Ascending aorta (tissue), 2 donors: ENCODE data around the gene BRPF3. TPM values are rescaled to one million over a fixed set of nuclear protein-coding genes. Genes with fewer than 3 reads are reported as not detected.

Experiments used
- DNase-seq, 2 donors: peaks; one replicate each; pipeline ENCODE4 v3.0.0-alpha.2; 2019; ENCODE audit warnings: low spot score in 2 of 2
- H3K27ac ChIP-seq, 2 donors: fragments of 200-600 bp; sonication (generic); one replicate each; pipeline ENCODE4 v1.5.1; 2016 to 2017; ENCODE audit warnings: mild to moderate bottlenecking in 1 of 2
- H3K27me3 ChIP-seq: fragments of 200-600 bp; sonication (generic); one replicate; pipeline ENCODE4 v1.5.1; 2017
- H3K36me3 ChIP-seq, 2 donors: fragments of 200-600 bp; sonication (generic); one replicate each; pipeline ENCODE4 v1.5.1; 2016
- H3K4me1 ChIP-seq, 2 donors: fragments of 200-600 bp; sonication (generic); one replicate each; pipeline ENCODE4 v1.5.1; 2016 to 2017; ENCODE audit warnings: mild to moderate bottlenecking in 1 of 2
- H3K4me3 ChIP-seq, 2 donors: fragments of 200-600 bp; sonication (generic); one replicate each; pipeline ENCODE4 v1.5.1; 2016 to 2017; ENCODE audit warnings: mild to moderate bottlenecking in 1 of 2
- H3K9me3 ChIP-seq, 2 donors: fragments of 200-600 bp; sonication (generic); one replicate each; pipeline ENCODE4 v1.5.1; 2016
- CTCF ChIP-seq, 3 experiments: fragments of 200-600 bp in 2 of 3; fragments of 450-650 bp in 1 of 3; sonication (generic) in 2 of 3; IDR thresholded peaks; one replicate each; pipeline ENCODE4 v1.5.1; 2016 to 2019; ENCODE audit warnings: antibody characterized with exemption in 3 of 3, mild to moderate bottlenecking in 1 of 3, moderate library complexity in 1 of 3
- intact Hi-C: fragments of 100-400 bp; cut with DNase I; formaldehyde crosslinking; loops from one replicate; pipeline ENCODE4 v1.15.1; 2023
- total RNA-seq: library from RNA; depleted of rRNA; stranded (reverse); fragments of >200 nt; gene quantifications from one replicate; pipeline ENCODE4 v1.1.0, GENCODE V29; 2016

Gene BRPF3
- total RNA-seq, 1 donor from 2014 or later: 26.5 TPM

DNA sequence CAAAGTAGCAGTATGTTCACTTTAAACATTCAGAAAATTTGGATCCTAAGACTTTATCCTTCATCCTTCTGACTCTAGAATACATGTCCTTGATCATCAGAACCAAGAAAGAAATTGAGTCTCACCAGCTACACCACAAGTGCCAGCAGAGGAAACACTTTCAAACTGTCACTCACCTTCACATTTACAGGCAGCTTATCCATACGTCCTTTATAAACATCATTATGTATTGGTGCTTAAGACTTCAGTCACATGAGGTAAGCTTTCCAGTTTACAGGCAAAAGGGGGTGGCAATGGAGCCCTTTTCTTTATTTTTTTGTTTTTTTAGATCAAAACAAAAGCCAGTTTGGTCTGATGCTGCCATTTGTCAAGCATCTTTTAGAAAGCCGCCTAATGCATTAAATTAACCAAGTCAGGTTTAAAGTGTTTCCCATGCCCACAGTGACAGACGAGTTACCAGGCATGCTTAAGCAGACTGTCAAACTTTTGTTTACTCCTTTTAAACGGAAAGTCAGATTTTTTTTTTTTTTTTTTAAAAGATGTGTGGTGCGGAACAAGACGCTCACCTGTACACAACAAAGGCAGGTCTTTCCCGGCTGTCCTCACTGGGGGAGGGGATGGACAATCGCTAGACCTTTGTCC lies 952 bp upstream of the BRPF3 start:
- H3K27me3 ChIP-seq: no peaks in the 10 kb centered on the region
- peaks cover 4 to 5% of the 10 kb centered on the region in 2 donors for H3K36me3 ChIP-seq
- H3K9me3 ChIP-seq: no peaks in the 10 kb centered on the region
- no peak for TF ChIP-seq CTCF (IDR thresholded peaks at IDR 0.05)
- H3K27ac ChIP-seq: peak overlapping the region; percentile 94 to 95
- peaks cover 3 to 13% of the 10 kb centered on the region in 2 donors for H3K4me1 ChIP-seq
- intact Hi-C loops: loop anchor here (1.0 to 5.0 kb wide), 6 partner anchors 72 to 698 kb away; partner anchors contain the start of genes FKBP5, MAPK14, SRPK1 and TEAD3
- no peak for DNase-seq
- peak overlapping the region; percentile 86 to 94 for H3K4me3 ChIP-seq

DNA sequence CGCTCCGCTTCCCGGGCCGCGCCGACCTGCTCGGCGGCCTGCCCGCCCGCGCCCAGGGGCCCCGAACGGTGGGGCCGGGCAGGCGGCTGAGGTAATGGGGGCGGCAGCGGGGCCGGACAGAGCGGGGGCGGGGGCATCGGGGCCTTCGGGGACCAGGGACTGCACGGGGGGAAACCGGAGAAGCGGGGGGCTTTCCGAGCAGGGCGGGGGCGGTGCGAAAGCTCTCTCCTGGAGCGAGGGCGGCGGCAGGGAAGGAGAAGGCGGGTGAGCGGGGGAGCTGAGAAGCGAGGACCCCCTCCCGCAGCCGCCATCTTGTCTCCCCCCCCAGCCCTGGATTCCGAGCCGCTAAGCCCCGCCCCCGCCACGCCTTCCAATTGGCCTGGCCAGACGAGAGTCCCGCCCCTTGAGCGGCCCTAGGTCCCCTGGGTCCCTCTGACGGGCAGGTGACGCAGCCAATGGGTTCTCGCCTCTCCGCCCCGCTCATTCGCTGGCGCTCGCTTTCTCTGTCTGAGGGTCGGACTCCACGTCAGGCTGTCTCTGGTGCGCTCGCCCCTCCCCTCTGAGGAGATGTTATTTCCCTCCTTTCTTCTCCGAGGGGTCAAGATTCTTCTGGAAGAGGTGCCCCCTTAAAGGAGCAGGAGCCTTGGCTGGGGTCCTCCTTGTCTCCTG lies 470 bp downstream of the BRPF3 start:
- H3K27ac ChIP-seq: peak overlapping the region; percentile 94 to 95
- DNase-seq: peak; percentile 88 to 98
- no peaks in the 10 kb centered on the region for H3K9me3 ChIP-seq
- no peaks in the 10 kb centered on the region for H3K27me3 ChIP-seq
- H3K4me1 ChIP-seq: peaks cover 3 to 13% of the 10 kb centered on the region in 2 donors
- no peak for TF ChIP-seq CTCF (IDR thresholded peaks at IDR 0.05)
- H3K36me3 ChIP-seq: peaks cover 16 to 18% of the 10 kb centered on the region in 2 donors
- peak overlapping the region; percentile 86 to 94 for H3K4me3 ChIP-seq
- intact Hi-C loops: loop anchor here (1.0 to 5.0 kb wide), 6 partner anchors 74 to 700 kb away; partner anchors contain the start of genes FKBP5, MAPK14, SRPK1 and TEAD3

DNA sequence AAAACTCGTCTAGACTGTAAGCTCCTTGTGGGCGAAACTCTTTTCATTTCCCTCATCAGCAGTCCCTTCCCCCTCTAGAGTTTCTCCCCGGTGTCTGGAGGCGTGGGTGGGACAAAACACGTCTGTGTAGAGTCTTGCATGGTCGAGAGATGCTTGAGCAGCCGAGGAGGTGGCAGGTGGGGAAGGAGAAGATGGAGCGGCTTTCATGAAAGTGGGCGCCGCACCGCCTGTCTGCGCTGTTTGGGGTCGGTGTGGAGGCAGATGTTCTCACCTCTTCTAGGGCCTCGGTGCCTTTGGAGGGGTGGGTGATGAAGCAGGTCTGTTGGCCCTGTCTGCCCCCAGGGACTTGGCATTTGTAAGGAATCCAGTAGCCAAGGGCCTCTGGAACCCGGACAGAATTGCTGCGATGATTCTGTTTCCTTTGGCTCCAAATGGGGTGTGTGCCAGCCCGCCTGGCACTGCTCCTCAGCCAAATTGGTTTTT lies 1.2 kb downstream of the BRPF3 start:
- TF ChIP-seq CTCF (IDR thresholded peaks at IDR 0.05): no peak
- DNase-seq: no peak
- no peaks in the 10 kb centered on the region for H3K9me3 ChIP-seq
- H3K4me1 ChIP-seq: peaks cover 3 to 13% of the 10 kb centered on the region in 2 donors
- H3K36me3 ChIP-seq: peaks cover 19 to 26% of the 10 kb centered on the region in 2 donors
- peak overlapping the region in 1 of 2 donors; percentile 94 for H3K27ac ChIP-seq
- H3K27me3 ChIP-seq: no peaks in the 10 kb centered on the region
- peak overlapping the region; percentile 86 to 94 for H3K4me3 ChIP-seq
- intact Hi-C loops: loop anchor here (5.0 kb wide), 4 partner anchors 165 to 700 kb away; partner anchors contain the start of genes FKBP5, SRPK1 and TEAD3

DNA sequence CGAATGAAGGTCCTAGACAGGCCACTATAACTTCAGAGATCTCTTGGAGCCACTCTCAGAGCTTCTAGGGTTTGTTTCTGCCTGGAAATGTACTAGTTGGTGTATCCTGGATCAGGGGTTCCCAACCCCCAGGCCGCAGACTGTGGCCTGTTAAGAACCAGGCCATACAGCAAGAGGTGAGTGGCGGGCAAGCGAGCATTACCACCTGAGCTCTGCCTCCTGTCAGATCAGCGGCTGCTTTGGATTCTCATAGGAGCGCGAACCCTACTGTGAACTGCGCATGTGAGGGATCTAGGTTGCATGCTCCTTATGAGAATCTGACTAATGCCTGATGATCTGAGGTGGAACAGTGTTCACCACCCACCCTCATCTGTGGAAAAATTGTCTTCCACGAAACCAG lies 2.4 kb downstream of the BRPF3 start:
- TF ChIP-seq CTCF (IDR thresholded peaks at IDR 0.05): no peak
- no peaks in the 10 kb centered on the region for H3K27me3 ChIP-seq
- no peaks in the 10 kb centered on the region for H3K9me3 ChIP-seq
- intact Hi-C loops: loop anchor here (5.0 kb wide), 4 partner anchors 163 to 702 kb away; partner anchors contain the start of genes FKBP5, SRPK1 and TEAD3
- no peak overlapping the region for H3K4me3 ChIP-seq
- no peak overlapping the region for H3K27ac ChIP-seq
- H3K4me1 ChIP-seq: peaks cover 3 to 13% of the 10 kb centered on the region in 2 donors
- no peak for DNase-seq
- H3K36me3 ChIP-seq: peaks cover 29 to 37% of the 10 kb centered on the region in 2 donors

- Histone ChIP-seq H3K27ac (no peak overlapping the region), H3K4me1 (peaks cover 3 to 13% of the 10 kb centered on the region in 2 donors), H3K27me3 (no peaks in the 10 kb centered on the region), H3K9me3 (no peaks in the 10 kb centered on the region), H3K36me3 (peaks cover 36 to 49% of the 10 kb centered on the region in 2 donors), H3K4me3 (no peak overlapping the region)
- intact Hi-C loops: no loop called here
- no peak for DNase-seq
- no peak for TF ChIP-seq CTCF (IDR thresholded peaks at IDR 0.05)
Measured at GRCh38 chr6:36200154-36200891, 3.8 kb downstream of the BRPF3 start.
